ENCODE results near the gene FURIN. TPM values are rescaled to one million over a fixed set of nuclear protein-coding genes. Genes with fewer than 3 reads are reported as not detected.

FURIN gene
- total and polyA plus RNA-seq, 9 of the 15 experiments (the other 6 are each of a cell fraction or from before 2014, with no cell fraction given) = 0.92 to 99.9 (median 34.8) TPM

GRCh38 chr15:90903733-90904536 lies 35.5 kb downstream of the FURIN start (continued):
- TF ChIP-seq, protein P1, sequence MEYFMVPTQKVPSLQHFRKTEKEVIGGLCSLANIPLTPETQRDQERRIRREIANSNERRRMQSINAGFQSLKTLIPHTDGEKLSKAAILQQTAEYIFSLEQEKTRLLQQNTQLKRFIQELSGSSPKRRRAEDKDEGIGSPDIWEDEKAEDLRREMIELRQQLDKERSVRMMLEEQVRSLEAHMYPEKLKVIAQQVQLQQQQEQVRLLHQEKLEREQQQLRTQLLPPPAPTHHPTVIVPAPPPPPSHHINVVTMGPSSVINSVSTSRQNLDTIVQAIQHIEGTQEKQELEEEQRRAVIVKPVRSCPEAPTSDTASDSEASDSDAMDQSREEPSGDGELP (CRISPR knock-in tag; IDR thresholded peaks at IDR 0.05; ENCODE audit: borderline replicate concordance) = peak; percentile 28; the same call in 1 of the 2 replicates

DNA sequence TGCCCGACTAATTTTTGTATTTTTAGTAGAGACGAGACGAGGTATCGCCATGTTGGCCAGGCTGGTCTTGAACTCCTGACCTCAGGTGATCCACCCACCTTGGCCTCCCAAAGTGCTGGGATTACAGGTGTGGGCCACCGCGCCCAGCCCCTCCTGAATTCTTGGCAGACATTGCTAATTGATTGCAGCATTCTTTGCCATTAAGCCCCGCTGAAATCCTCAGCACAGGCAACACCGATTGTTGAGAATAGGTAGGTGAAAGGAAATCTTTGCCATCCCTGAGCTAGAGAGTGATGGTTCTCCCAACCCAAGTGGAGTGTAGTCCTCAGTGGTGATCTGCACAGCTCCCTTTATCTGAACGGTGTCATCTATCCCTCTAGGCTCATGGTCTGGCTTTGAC lies 36.4 kb downstream of the FURIN start:
- Histone ChIP-seq H3K9ac (ENCODE audit: insufficient read depth in 1 of 2, low read depth in 2 of 2, low read length in 2 of 2) (peak overlapping the region in 1 of 2 experiments; percentile 43; a peak in 1 of 4 replicates), H2AFZ (ENCODE audit: low read depth, low read length) (no peak overlapping the region), H3K4me2 (ENCODE audit: insufficient read depth, low read length) (peak overlapping the region; percentile 32; the same call in 1 of the 2 replicates), H3K27ac (ENCODE audit: extremely low read depth, low read depth, low read length) (no peak overlapping the region; the same call in 2 of the 3 replicates), H3K4me1 (replicated peaks in 1 of 2; ENCODE audit: control insufficient read depth in 2 of 2, insufficient read depth in 2 of 2, low read length in 2 of 2) (peaks cover 23 to 61% of the 10 kb centered on the region in 2 experiments; a peak in 4 of 5 replicates), H3K36me3 (ENCODE audit: control insufficient read depth, insufficient read depth, low read length) (peaks cover 52% of the 10 kb centered on the region), H3K4me3 (no peak overlapping the region; the same call in 1 of the 2 replicates), H3K79me2 (ENCODE audit: control insufficient read depth, insufficient read depth, low read length) (peaks cover 52% of the 10 kb centered on the region), H3K27me3 (ENCODE audit: control insufficient read depth in 2 of 2, insufficient read depth in 2 of 2, low read length in 2 of 2) (no peaks in the 10 kb centered on the region), H4K20me1 (replicated peaks; ENCODE audit: control insufficient read depth, insufficient read depth, low read length) (no peaks in the 10 kb centered on the region), H3K9me3 (replicated peaks; ENCODE audit: control insufficient read depth, insufficient read depth, low read depth, low read length) (no peaks in the 10 kb centered on the region), H3K9me1 (ENCODE audit: control insufficient read depth, insufficient read depth, low read length) (peaks cover 4% of the 10 kb centered on the region)
- ATAC-seq = no peak
- intact Hi-C loops (cut with micrococcal nuclease) = no loop called here
- BruUV-seq (replicated peaks) = no TSS peak
- DNase-seq (ENCODE audit: extremely low read depth in 1 of 4, low spot score in 3 of 4) = no peak
- 86% methylated on average over 9 of the region's 9 CpGs for WGBS (ENCODE audit: insufficient coverage, low coverage, missing lambda C conversion rate)
- CTCF ChIA-PET (ENCODE audit: low intra/inter-chr PET ratio) = interaction anchor here (0.7 kb wide), 1 partner anchor 11 kb away, joined by 3 read pairs; no protein-coding TSS in a partner anchor
- no peak for FAIRE-seq
- in situ Hi-C loops (cut with MboI) = no loop called here
- POLR2A ChIA-PET = interaction anchor here (0.5 to 7.0 kb wide), 6 partner anchors 10 to 1145 kb away, joined by 3 to 70 read pairs (median 8); partner anchors contain the start of genes HDDC3 and UNC45A
- TF ChIP-seq ZBTB17 (CRISPR knock-in tag; IDR thresholded peaks at IDR 0.05) (peak; percentile 80), HNRNPUL1 (IDR thresholded peaks at IDR 0.05; ENCODE audit: low read length) (no peak), SP1 (CRISPR knock-in tag; IDR thresholded peaks at IDR 0.05) (0 out of 2 replicates have a peak, but pooled peaks have one; percentile 41), PURB (CRISPR knock-in tag; IDR thresholded peaks at IDR 0.05; ENCODE audit: low read depth) (no peak), KDM4B (IDR thresholded peaks at IDR 0.05; ENCODE audit: borderline replicate concordance in 2 of 2, low read depth in 1 of 2) (no peak), NCOA6 (IDR thresholded peaks at IDR 0.05) (no peak), SMARCC2 (IDR thresholded peaks at IDR 0.05; ENCODE audit: low read depth) (no peak), PCBP1 (IDR thresholded peaks at IDR 0.05; ENCODE audit: low read depth, low read length, poor library complexity, severe bottlenecking) (no peak), PML (IDR thresholded peaks at IDR 0.05; ENCODE audit: low read length) (no peak), ZNF561 (CRISPR knock-in tag; conservative IDR thresholded peaks at IDR 0.05) (no peak)
- TF ChIP-seq, protein P2, sequence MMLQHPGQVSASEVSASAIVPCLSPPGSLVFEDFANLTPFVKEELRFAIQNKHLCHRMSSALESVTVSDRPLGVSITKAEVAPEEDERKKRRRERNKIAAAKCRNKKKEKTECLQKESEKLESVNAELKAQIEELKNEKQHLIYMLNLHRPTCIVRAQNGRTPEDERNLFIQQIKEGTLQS (IDR thresholded peaks at IDR 0.05) = no peak
- TF ChIP-seq, protein P2 (CRISPR knock-in tag; conservative IDR thresholded peaks at IDR 0.05) = no peak
- TF ChIP-seq, protein P3, sequence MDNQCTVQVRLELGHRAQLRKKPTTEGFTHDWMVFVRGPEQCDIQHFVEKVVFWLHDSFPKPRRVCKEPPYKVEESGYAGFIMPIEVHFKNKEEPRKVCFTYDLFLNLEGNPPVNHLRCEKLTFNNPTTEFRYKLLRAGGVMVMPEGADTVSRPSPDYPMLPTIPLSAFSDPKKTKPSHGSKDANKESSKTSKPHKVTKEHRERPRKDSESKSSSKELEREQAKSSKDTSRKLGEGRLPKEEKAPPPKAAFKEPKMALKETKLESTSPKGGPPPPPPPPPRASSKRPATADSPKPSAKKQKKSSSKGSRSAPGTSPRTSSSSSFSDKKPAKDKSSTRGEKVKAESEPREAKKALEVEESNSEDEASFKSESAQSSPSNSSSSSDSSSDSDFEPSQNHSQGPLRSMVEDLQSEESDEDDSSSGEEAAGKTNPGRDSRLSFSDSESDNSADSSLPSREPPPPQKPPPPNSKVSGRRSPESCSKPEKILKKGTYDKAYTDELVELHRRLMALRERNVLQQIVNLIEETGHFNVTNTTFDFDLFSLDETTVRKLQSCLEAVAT (IDR thresholded peaks at IDR 0.05) = peak in 1 of 2 experiments; percentile 78; a peak in 2 of 4 replicates

Measured in K562 (cell line).